SK-N-SH (cell line): Measurements from ENCODE around the gene UBA5. TPM values are rescaled to one million over a fixed set of nuclear protein-coding genes. Genes with fewer than 3 reads are reported as not detected.

Experiments
- CTCF ChIA-PET: fragments of 300-600, 350-600 bp; formaldehyde crosslinking; extraction: SDS; loops from one replicate; lab custom pipeline; 2021; lab: Yijun Ruan, JAX
- POLR2A ChIA-PET: fragments of 350-600 bp; sonication (Branson Sonifier 250); formaldehyde crosslinking; extraction: SDS; loops from one replicate; lab custom pipeline; 2020; ENCODE audit warnings: antibody characterized with exemption, inconsistent platforms; lab: Yijun Ruan, JAX
- DNase-seq: peaks from one replicate; pipeline ENCODE4 v3.0.0; 2012
- H2AFZ ChIP-seq: fragments of 200-600 bp; sonication (generic); 2 replicates; pipeline ENCODE4 v1.8.1; 2016; ENCODE audit warnings: antibody characterized with exemption, mild to moderate bottlenecking, low read depth
- H3F3A ChIP-seq: fragments of 200-600 bp; sonication (generic); replicated peaks from 2 replicates; pipeline ENCODE3; 2016; ENCODE audit warnings: antibody characterized with exemption, mild to moderate bottlenecking; ENCODE audit not compliant: insufficient read depth
- H3K27ac ChIP-seq, 2 experiments: fragments of 200-500 bp in 1 of 2; fragments of 200-600 bp in 1 of 2; sonication (Bioruptor generic) in 1 of 2; sonication (generic), shearing (Covaris generic) in 1 of 2; 2 replicates each; pipeline versions ENCODE4 v1.5.1 to v1.6.1; 2014 to 2016; ENCODE audit warnings: low read depth in 2 of 2, inconsistent platforms in 1 of 2, low read length in 1 of 2, mild to moderate bottlenecking in 1 of 2, mixed read lengths in 1 of 2
- H3K27me3 ChIP-seq: fragments of 200-600 bp; sonication (generic), shearing (Covaris generic); 2 replicates; pipeline ENCODE4 v1.6.1; 2016; ENCODE audit warnings: mixed run types; ENCODE audit not compliant: insufficient read depth
- H3K36me3 ChIP-seq, 2 experiments: fragments of 200-500 bp in 1 of 2; fragments of 200-600 bp in 1 of 2; sonication (Bioruptor generic) in 1 of 2; sonication (generic) in 1 of 2; replicated peaks in 1 of 2; 2 replicates each; pipeline versions ENCODE3 to v1.5.1; 2014 to 2016; ENCODE audit warnings: low read length in 1 of 2, mild to moderate bottlenecking in 1 of 2; ENCODE audit not compliant: insufficient read depth in 2 of 2, control insufficient read depth in 1 of 2
- H3K4me1 ChIP-seq, 2 experiments: fragments of 200-500 bp in 1 of 2; fragments of 200-600 bp in 1 of 2; sonication (Bioruptor generic) in 1 of 2; sonication (generic), shearing (Covaris generic) in 1 of 2; 2 replicates each; pipeline versions ENCODE4 v1.5.1 to v1.6.1; 2014 to 2016; ENCODE audit warnings: low read depth in 1 of 2, low read length in 1 of 2, mixed run types in 1 of 2; ENCODE audit not compliant: insufficient read depth in 2 of 2, control insufficient read depth in 1 of 2
- H3K4me2 ChIP-seq: fragments of 200-600 bp; sonication (generic), shearing (Covaris generic); 2 replicates; pipeline ENCODE4 v1.6.1; 2017; ENCODE audit warnings: mixed run types
- H3K4me3 ChIP-seq, 2 experiments: fragments of 200-500 bp in 1 of 2; fragments of 200-600 bp in 1 of 2; sonication (Bioruptor generic) in 1 of 2; sonication (generic), shearing (Covaris generic) in 1 of 2; 2 replicates each; pipeline versions ENCODE4 v1.5.1 to v1.8.1; 2014 to 2016; ENCODE audit warnings: low read depth in 2 of 2, inconsistent platforms in 1 of 2, low read length in 1 of 2, mild to moderate bottlenecking in 1 of 2, mixed read lengths in 1 of 2, moderate library complexity in 1 of 2
- H3K79me2 ChIP-seq: fragments of 200-600 bp; sonication (generic); 2 replicates; pipeline ENCODE4 v1.8.1; 2017; ENCODE audit warnings: mild to moderate bottlenecking; ENCODE audit not compliant: insufficient read depth
- H3K9ac ChIP-seq: fragments of 200-600 bp; sonication (generic); 2 replicates; pipeline ENCODE4 v1.6.1; 2017; ENCODE audit warnings: mixed run types
- H3K9me2 ChIP-seq: fragments of 200-600 bp; sonication (generic); 2 replicates; pipeline ENCODE4 v1.6.1; 2017; ENCODE audit warnings: mixed run types
- H3K9me3 ChIP-seq: fragments of 200-600 bp; sonication (generic); 2 replicates; pipeline ENCODE4 v1.6.1; 2017; ENCODE audit warnings: mixed run types, mild to moderate bottlenecking, moderate library complexity
- H4K20me1 ChIP-seq: fragments of 200-600 bp; sonication (generic); 2 replicates; pipeline ENCODE4 v1.6.1; 2017; ENCODE audit warnings: mild to moderate bottlenecking, mixed run types; ENCODE audit not compliant: insufficient read depth
- CTCF ChIP-seq: fragments of 200-600 bp; sonication (generic); IDR thresholded peaks from 2 replicates; pipeline ENCODE4 v1.6.1; 2017; ENCODE audit warnings: antibody characterized with exemption, mild to moderate bottlenecking, moderate library complexity
- EP300 ChIP-seq, 2 experiments: IDR thresholded peaks; 2 replicates each; pipeline versions ENCODE4 v1.4.0 to v1.6.1; 2012; ENCODE audit warnings: borderline replicate concordance in 1 of 2, low read depth in 1 of 2, low read length in 1 of 2
- FOXM1 ChIP-seq: IDR thresholded peaks from 2 replicates; pipeline ENCODE4 v1.4.0; 2012; ENCODE audit warnings: low read depth, mild to moderate bottlenecking
- IRF3 ChIP-seq: fragments of 150-350 bp; IDR thresholded peaks from 2 replicates; pipeline ENCODE4 v1.6.1; 2016; ENCODE audit warnings: mild to moderate bottlenecking, low read depth, low read length
- MAX ChIP-seq: IDR thresholded peaks from 2 replicates; pipeline ENCODE4 v1.4.0; 2012; ENCODE audit warnings: low read depth
- MEF2A ChIP-seq: IDR thresholded peaks from 2 replicates; pipeline ENCODE4 v1.4.0; 2012; ENCODE audit warnings: low read depth, borderline replicate concordance
- NFIC ChIP-seq: IDR thresholded peaks from 2 replicates; pipeline ENCODE4 v1.4.0; 2012; ENCODE audit warnings: borderline replicate concordance
- NRF1 ChIP-seq: IDR thresholded peaks from 2 replicates; pipeline ENCODE4 v1.6.1; 2012; ENCODE audit warnings: low read depth, mild to moderate bottlenecking, low read length
- REST ChIP-seq: IDR thresholded peaks from 2 replicates; pipeline ENCODE4 v1.6.1; 2012; ENCODE audit warnings: mild to moderate bottlenecking, low read depth, low read length, moderate library complexity
- SMC3 ChIP-seq: IDR thresholded peaks from 2 replicates; pipeline ENCODE4 v1.6.1; 2012; ENCODE audit warnings: low read depth, low read length, improper control_type of control experiment
- TCF12 ChIP-seq: IDR thresholded peaks from 2 replicates; pipeline ENCODE4 v1.4.0; 2012
- USF1 ChIP-seq: IDR thresholded peaks from 2 replicates; pipeline ENCODE4 v1.4.0; 2012; ENCODE audit warnings: low read depth, borderline replicate concordance
- USF2 ChIP-seq: fragments of 150-350 bp; IDR thresholded peaks from 2 replicates; pipeline ENCODE4 v1.6.1; 2017; ENCODE audit warnings: antibody characterized with exemption, low read length, low read depth, borderline replicate concordance
- YY1 ChIP-seq: IDR thresholded peaks from 2 replicates; pipeline ENCODE4 v1.4.0; 2012; ENCODE audit warnings: low read depth, mild to moderate bottlenecking
- ZBTB33 ChIP-seq: IDR thresholded peaks from 2 replicates; pipeline ENCODE4 v1.4.0; 2012; ENCODE audit warnings: low read depth, borderline replicate concordance
- whole genome bisulfite sequencing: methylation state at CpG from one replicate; pipeline ENCODE4 v1.1.6; 2017; ENCODE audit warnings: low lambda C conversion rate; 5-methylcytosine and 5-hydroxymethylcytosine counted together
- polyA plus RNA-seq, 3 experiments: library from polyadenylated mRNA; depleted of rRNA; stranded (reverse); fragments of >200 nt; gene quantifications; 2 replicates each; pipeline ENCODE4 v1.2.3, GENCODE V29; 2012

UBA5 gene
- polyA plus RNA-seq, 1 of the 3 experiments (the other 2 are of a cell fraction), result 38.3 TPM

- Histone ChIP-seq H2AFZ (no peak overlapping the region), H3K79me2 (no peaks in the 10 kb centered on the region), H3K36me3 (peaks cover 72 to 95% of the 10 kb centered on the region in 2 experiments), H3K27me3 (no peaks in the 10 kb centered on the region), H3K27ac (peak overlapping the region; percentile 11 to 19; a peak in 3 of 4 replicates), H3K9ac (no peak overlapping the region), H3K9me2 (no peaks in the 10 kb centered on the region), H3K4me1 (peaks cover 4% of the 10 kb centered on the region in 2 experiments; a peak in 3 of 4 replicates), H3F3A (peaks cover 19% of the 10 kb centered on the region), H3K4me3 (no peak overlapping the region), H4K20me1 (no peaks in the 10 kb centered on the region), H3K4me2 (no peak overlapping the region), H3K9me3 (no peaks in the 10 kb centered on the region)
- POLR2A ChIA-PET, result no interaction called here
- WGBS, result 36% methylated on average over 4 of the region's 4 CpGs
- CTCF ChIA-PET, result interaction anchor here (1.6 kb wide), 1 partner anchor 160 kb away, joined by 3 read pairs; no protein-coding TSS in a partner anchor
- peak; percentile 39 for DNase-seq
- TF ChIP-seq REST, result no peak
- TF ChIP-seq FOXM1, result no peak
- no peak for TF ChIP-seq CTCF
- no peak for TF ChIP-seq SMC3
- TF ChIP-seq EP300 (IDR thresholded peaks at IDR 0.05; ENCODE audit: borderline replicate concordance in 1 of 2, low read depth in 1 of 2, low read length in 1 of 2), result peak in 1 of 2 experiments; percentile 21; a peak in 1 of 4 replicates
- no peak for TF ChIP-seq MEF2A
- TF ChIP-seq YY1, result no peak
- peak; percentile 12; the same call in 1 of the 2 replicates for TF ChIP-seq TCF12
Observed at GRCh38 chr3:132694991-132695390, 34.9 kb downstream of the UBA5 start.

- no peaks in the 10 kb centered on the region for H3K9me3 ChIP-seq
- no peak overlapping the region for H3K4me3 ChIP-seq
- 91% methylated on average over 1 of the region's 1 CpG for WGBS
- no peak overlapping the region for H3K9ac ChIP-seq
- H2AFZ ChIP-seq, result no peak overlapping the region
- peak; percentile 12 for DNase-seq
- no peaks in the 10 kb centered on the region for H3K79me2 ChIP-seq
- no peaks in the 10 kb centered on the region for H3K9me2 ChIP-seq
- POLR2A ChIA-PET, result no interaction called here
- H3F3A ChIP-seq, result peaks cover 15% of the 10 kb centered on the region
- H3K4me1 ChIP-seq, result peaks cover 4% of the 10 kb centered on the region in 2 experiments; a peak in 3 of 4 replicates
- H3K27ac ChIP-seq, result peak overlapping the region; percentile 10 to 11; a peak in 2 of 4 replicates
- H3K27me3 ChIP-seq, result no peaks in the 10 kb centered on the region
- CTCF ChIA-PET, result interaction anchor here (1.6 kb wide), 1 partner anchor 161 kb away, joined by 3 read pairs; no protein-coding TSS in a partner anchor
- peaks cover 72 to 95% of the 10 kb centered on the region in 2 experiments for H3K36me3 ChIP-seq
- H4K20me1 ChIP-seq, result no peaks in the 10 kb centered on the region
- no peak overlapping the region for H3K4me2 ChIP-seq
- TF ChIP-seq NFIC (no peak), ZBTB33 (no peak), NRF1 (no peak), MEF2A (no peak), USF2 (no peak), USF1 (no peak), IRF3 (no peak), FOXM1 (no peak), YY1 (no peak), MAX (no peak), EP300 (IDR thresholded peaks at IDR 0.05; ENCODE audit: borderline replicate concordance in 1 of 2, low read depth in 1 of 2, low read length in 1 of 2) (no peak)
Observed at GRCh38 chr3:132695422-132695821, 35.3 kb downstream of the UBA5 start.
